ENCODE measurements around the gene ATP6V1C2.

The ATP6V1C2 gene

GRCh38 chr2:10765461-10765860 is 44.0 kb downstream of the ATP6V1C2 start:
- Histone ChIP-seq H3K36me3 (ENCODE audit: control insufficient read depth, low read length) (no peaks in the 10 kb centered on the region), H3K27ac (ENCODE audit: low read depth, low read length) (no peak overlapping the region), H3K27me3 (ENCODE audit: control insufficient read depth, low read length) (no peaks in the 10 kb centered on the region), H3K4me2 (ENCODE audit: low read length) (no peak overlapping the region), H4K20me1 (ENCODE audit: control insufficient read depth, insufficient read depth, low read depth, low read length) (no peaks in the 10 kb centered on the region), H3F3A (ENCODE audit: control insufficient read depth, insufficient read depth) (no peaks in the 10 kb centered on the region), H3K4me3 (ENCODE audit: low read length) (no peak overlapping the region), H3K9me3 (ENCODE audit: control insufficient read depth, insufficient read depth, low read length) (no peaks in the 10 kb centered on the region), H3K9me2 (replicated peaks; ENCODE audit: control insufficient read depth, low read length) (no peaks in the 10 kb centered on the region), H3K4me1 (ENCODE audit: control insufficient read depth, low read length) (peaks cover 5% of the 10 kb centered on the region; the same call in 1 of the 2 replicates), H3K79me2 (ENCODE audit: control insufficient read depth, low read length) (no peaks in the 10 kb centered on the region)
- no peak for TF ChIP-seq EZH2phosphoT487 (IDR thresholded peaks at IDR 0.05; ENCODE audit: borderline replicate concordance, low read length)
- TF ChIP-seq CTCF (IDR thresholded peaks at IDR 0.05; ENCODE audit: low read depth, low read length, poor library complexity, severe bottlenecking) = no peak

- no peak overlapping the region for H3K4me2 ChIP-seq (ENCODE audit: low read length)
Observed at GRCh38 chr2:10765914-10766313, 44.5 kb downstream of the ATP6V1C2 start.

GRCh38 chr2:10768063-10768507 is 46.7 kb downstream of the ATP6V1C2 start:
- no peaks in the 10 kb centered on the region for H3K9me3 ChIP-seq (ENCODE audit: control insufficient read depth, insufficient read depth, low read length)
- no peak overlapping the region for H3K4me2 ChIP-seq (ENCODE audit: low read length)
- H3K36me3 ChIP-seq (ENCODE audit: control insufficient read depth, low read length) = no peaks in the 10 kb centered on the region
- no peak overlapping the region for H3K4me3 ChIP-seq (ENCODE audit: low read length)
- no peaks in the 10 kb centered on the region for H3K79me2 ChIP-seq (ENCODE audit: control insufficient read depth, low read length)
- H3K4me1 ChIP-seq (ENCODE audit: control insufficient read depth, low read length) = peaks cover 5% of the 10 kb centered on the region; the same call in 1 of the 2 replicates
- no peaks in the 10 kb centered on the region for H3K9me2 ChIP-seq (replicated peaks; ENCODE audit: control insufficient read depth, low read length)
- no peak overlapping the region for H3K27ac ChIP-seq (ENCODE audit: low read depth, low read length)
- no peaks in the 10 kb centered on the region for H3F3A ChIP-seq (ENCODE audit: control insufficient read depth, insufficient read depth)
- TF ChIP-seq CTCF (IDR thresholded peaks at IDR 0.05; ENCODE audit: low read depth, low read length, poor library complexity, severe bottlenecking) (no peak), EZH2phosphoT487 (IDR thresholded peaks at IDR 0.05; ENCODE audit: borderline replicate concordance, low read length) (no peak)
- H4K20me1 ChIP-seq (ENCODE audit: control insufficient read depth, insufficient read depth, low read depth, low read length) = no peaks in the 10 kb centered on the region
- no peaks in the 10 kb centered on the region for H3K27me3 ChIP-seq (ENCODE audit: control insufficient read depth, low read length)

More at GRCh38 chr2:10765914-10766313, 44.5 kb downstream of the ATP6V1C2 start:
- TF ChIP-seq CTCF (IDR thresholded peaks at IDR 0.05; ENCODE audit: low read depth, low read length, poor library complexity, severe bottlenecking) = no peak
- no peak for TF ChIP-seq EZH2phosphoT487 (IDR thresholded peaks at IDR 0.05; ENCODE audit: borderline replicate concordance, low read length)
- Histone ChIP-seq H3K4me1 (ENCODE audit: control insufficient read depth, low read length) (peaks cover 5% of the 10 kb centered on the region; the same call in 1 of the 2 replicates), H3F3A (ENCODE audit: control insufficient read depth, insufficient read depth) (no peaks in the 10 kb centered on the region), H3K9me2 (replicated peaks; ENCODE audit: control insufficient read depth, low read length) (no peaks in the 10 kb centered on the region), H3K4me3 (ENCODE audit: low read length) (no peak overlapping the region), H3K27ac (ENCODE audit: low read depth, low read length) (no peak overlapping the region), H3K27me3 (ENCODE audit: control insufficient read depth, low read length) (no peaks in the 10 kb centered on the region), H4K20me1 (ENCODE audit: control insufficient read depth, insufficient read depth, low read depth, low read length) (no peaks in the 10 kb centered on the region), H3K36me3 (ENCODE audit: control insufficient read depth, low read length) (no peaks in the 10 kb centered on the region), H3K9me3 (ENCODE audit: control insufficient read depth, insufficient read depth, low read length) (no peaks in the 10 kb centered on the region), H3K79me2 (ENCODE audit: control insufficient read depth, low read length) (no peaks in the 10 kb centered on the region)

Data from DOHH2 (cell line).